Fibroblast of lung (primary cell): Measurements from ENCODE around the gene LMO3. TPM values are rescaled to one million over a fixed set of nuclear protein-coding genes. Genes with fewer than 3 reads are reported as not detected.

Experiments
- DNase-seq, 2 donors: peaks; one replicate each; pipeline versions ENCODE4 v3.0.0 to v3.0.0-alpha.2; 2010; ENCODE audit warnings: low read depth in 2 of 2
- H2AFZ ChIP-seq: 2 replicates; pipeline ENCODE4 v1.5.1; 2012; ENCODE audit warnings: low read length, control low read depth, inconsistent platforms
- H3K27ac ChIP-seq: 2 replicates; pipeline ENCODE4 v1.5.1; 2011; ENCODE audit warnings: low read length, control low read depth; ENCODE audit not compliant: insufficient read depth
- H3K27me3 ChIP-seq: 2 replicates; pipeline ENCODE4 v1.5.1; 2011; ENCODE audit warnings: mild to moderate bottlenecking, low read length; ENCODE audit not compliant: control insufficient read depth, insufficient read depth
- H3K36me3 ChIP-seq: 2 replicates; pipeline ENCODE4 v1.5.1; 2011; ENCODE audit warnings: low read length; ENCODE audit not compliant: control insufficient read depth, insufficient read depth
- H3K4me1 ChIP-seq: 2 replicates; pipeline ENCODE4 v1.5.1; 2011; ENCODE audit warnings: low read length; ENCODE audit not compliant: control insufficient read depth, insufficient read depth; ENCODE audit errors: extremely low read depth
- H3K4me2 ChIP-seq: 2 replicates; pipeline ENCODE4 v1.5.1; 2011; ENCODE audit warnings: low read length, control low read depth; ENCODE audit not compliant: insufficient read depth; ENCODE audit errors: extremely low read depth
- H3K4me3 ChIP-seq, 4 experiments: fragments of 200-600 bp in 1 of 4; sonication (generic) in 1 of 4; replicated peaks in 1 of 4; 2 replicates each; pipeline ENCODE4 v1.5.1; 2011 to 2016; ENCODE audit warnings: low read length in 4 of 4, low read depth in 3 of 4, mild to moderate bottlenecking in 3 of 4, control low read depth in 2 of 4, inconsistent platforms in 1 of 4, mixed read lengths in 1 of 4; ENCODE audit not compliant: insufficient read depth in 1 of 4; ENCODE audit errors: control extremely low read depth in 1 of 4
- H3K79me2 ChIP-seq: 2 replicates; pipeline ENCODE4 v1.5.1; 2012; ENCODE audit warnings: mild to moderate bottlenecking, low read length, inconsistent platforms; ENCODE audit not compliant: control insufficient read depth, insufficient read depth
- H3K9ac ChIP-seq: 2 replicates; pipeline ENCODE4 v1.5.1; 2011; ENCODE audit warnings: mild to moderate bottlenecking, low read length, control low read depth; ENCODE audit not compliant: insufficient read depth
- H3K9me3 ChIP-seq: 2 replicates; pipeline ENCODE4 v1.5.1; 2012; ENCODE audit warnings: low read depth, low read length; ENCODE audit not compliant: control insufficient read depth, insufficient read depth
- H4K20me1 ChIP-seq: 2 replicates; pipeline ENCODE4 v1.5.1; 2011; ENCODE audit warnings: low read length; ENCODE audit not compliant: control insufficient read depth, insufficient read depth; ENCODE audit errors: extremely low read depth
- EZH2 ChIP-seq: IDR thresholded peaks from 2 replicates; pipeline ENCODE4 v1.5.1; 2012; ENCODE audit warnings: low read length, control low read depth, mild to moderate bottlenecking; ENCODE audit errors: missing control alignments
- polyA minus RNA-seq: library from RNA; depleted of rRNA, polyadenylated mRNA; stranded (reverse); fragments of >200 nt; gene quantifications from 2 replicates; pipeline ENCODE4 v1.2.3, GENCODE V29; 2011; ENCODE audit warnings: low replicate concordance
- polyA plus RNA-seq, 2 donors: library from polyadenylated mRNA; depleted of rRNA in 1 of 2; stranded (reverse) in 1 of 2; unstranded in 1 of 2; fragments of >200 nt; gene quantifications; 2 replicates each; pipeline ENCODE4 v1.2.1, GENCODE V29; 2011 to 2012; ENCODE audit warnings: missing spikeins in 1 of 2
- total RNA-seq: library from RNA; depleted of rRNA; stranded (reverse); fragments of >200 nt; gene quantifications from 2 replicates; pipeline ENCODE4 v1.2.1, GENCODE V29; 2014
- TF ChIP-seq, protein P1 (sequence below), 2 donors: IDR thresholded peaks in 1 of 2; conservative IDR thresholded peaks in 1 of 2; 1 replicate in 1 of 2; 2 replicates in 1 of 2; pipeline ENCODE4 v1.5.1; 2011 to 2012; ENCODE audit warnings: low read length in 2 of 2, control low read depth in 1 of 2, inconsistent platforms in 1 of 2, low read depth in 1 of 2, mild to moderate bottlenecking in 1 of 2

The LMO3 gene
- under 0.01 and 0.50 TPM in 2 replicates for total RNA-seq
- polyA plus RNA-seq: 0.12 and 0.15 TPM in 2 replicates
- polyA plus RNA-seq (2012): 0.13 and 0.18 TPM in 2 replicates
- polyA minus RNA-seq: not detected in 2 replicates

GRCh38 chr12:16606117-16606200 lies at the start of gene LMO3:
LMO3 (minus strand) TSS chr12:16606162; CDS start chr12:16600860, 5,302 bp downstream.
- H3K9me3 ChIP-seq: no peaks in the 10 kb centered on the region
- no peak for DNase-seq
- no peaks in the 10 kb centered on the region for H4K20me1 ChIP-seq
- H3K79me2 ChIP-seq: no peaks in the 10 kb centered on the region
- H2AFZ ChIP-seq: peak within 1 kb of the TSS; percentile 59
- H3K4me3 ChIP-seq: peak within 1 kb of the TSS; percentile 45 to 70 (median 53)
- no peak within 1 kb of the TSS for H3K9ac ChIP-seq
- no peaks in the 10 kb centered on the region for H3K4me1 ChIP-seq
- H3K27ac ChIP-seq: no peak within 1 kb of the TSS
- peaks cover 3% of the 10 kb centered on the region for H3K27me3 ChIP-seq
- no peaks in the 10 kb centered on the region for H3K36me3 ChIP-seq
- peak within 1 kb of the TSS; percentile 80 for H3K4me2 ChIP-seq
- no peak for TF ChIP-seq EZH2
- TF ChIP-seq, protein P1, sequence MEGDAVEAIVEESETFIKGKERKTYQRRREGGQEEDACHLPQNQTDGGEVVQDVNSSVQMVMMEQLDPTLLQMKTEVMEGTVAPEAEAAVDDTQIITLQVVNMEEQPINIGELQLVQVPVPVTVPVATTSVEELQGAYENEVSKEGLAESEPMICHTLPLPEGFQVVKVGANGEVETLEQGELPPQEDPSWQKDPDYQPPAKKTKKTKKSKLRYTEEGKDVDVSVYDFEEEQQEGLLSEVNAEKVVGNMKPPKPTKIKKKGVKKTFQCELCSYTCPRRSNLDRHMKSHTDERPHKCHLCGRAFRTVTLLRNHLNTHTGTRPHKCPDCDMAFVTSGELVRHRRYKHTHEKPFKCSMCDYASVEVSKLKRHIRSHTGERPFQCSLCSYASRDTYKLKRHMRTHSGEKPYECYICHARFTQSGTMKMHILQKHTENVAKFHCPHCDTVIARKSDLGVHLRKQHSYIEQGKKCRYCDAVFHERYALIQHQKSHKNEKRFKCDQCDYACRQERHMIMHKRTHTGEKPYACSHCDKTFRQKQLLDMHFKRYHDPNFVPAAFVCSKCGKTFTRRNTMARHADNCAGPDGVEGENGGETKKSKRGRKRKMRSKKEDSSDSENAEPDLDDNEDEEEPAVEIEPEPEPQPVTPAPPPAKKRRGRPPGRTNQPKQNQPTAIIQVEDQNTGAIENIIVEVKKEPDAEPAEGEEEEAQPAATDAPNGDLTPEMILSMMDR (conservative IDR thresholded peaks at IDR 0.05 in 1 of 2, IDR thresholded peaks at IDR 0.05 in 1 of 2; ENCODE audit: low read depth in 1 of 2, low read length in 2 of 2): no peak

DNA sequence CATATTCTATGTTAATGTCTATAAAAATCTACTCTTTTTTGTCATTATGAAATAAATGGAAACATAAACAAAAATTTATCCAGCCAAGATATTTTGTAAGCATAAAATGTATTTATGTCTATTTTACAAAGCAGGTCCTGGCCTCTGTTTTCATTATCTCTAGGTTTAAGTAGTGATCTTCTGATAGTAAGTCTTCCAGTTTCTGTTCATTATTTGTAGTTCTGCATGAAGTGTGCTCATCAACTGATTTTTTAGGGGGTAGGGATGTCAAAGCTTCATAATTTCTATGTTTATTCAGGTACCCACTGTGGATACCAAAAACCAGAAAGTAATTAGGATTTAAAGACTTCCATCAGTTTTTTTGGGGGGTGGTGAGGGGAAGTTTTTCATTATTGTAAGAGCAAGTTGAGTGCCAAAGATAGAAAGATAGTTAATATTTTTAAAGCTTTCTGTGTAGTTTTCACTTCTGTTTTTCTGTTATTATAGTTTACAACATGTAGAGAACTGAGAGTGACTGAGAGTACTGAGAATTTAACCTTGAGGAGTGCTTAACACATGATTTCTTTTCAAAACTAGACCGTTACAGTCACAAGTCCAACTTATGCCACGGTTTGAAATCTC lies 30.6 kb upstream of the LMO3 start:
- Histone ChIP-seq H3K4me1 (no peaks in the 10 kb centered on the region), H3K9ac (no peak overlapping the region), H3K9me3 (no peaks in the 10 kb centered on the region), H3K79me2 (no peaks in the 10 kb centered on the region), H3K4me2 (no peak overlapping the region), H2AFZ (no peak overlapping the region), H3K27me3 (no peaks in the 10 kb centered on the region), H3K27ac (no peak overlapping the region), H4K20me1 (no peaks in the 10 kb centered on the region), H3K36me3 (no peaks in the 10 kb centered on the region), H3K4me3 (no peak overlapping the region)
- TF ChIP-seq, protein P1 (conservative IDR thresholded peaks at IDR 0.05 in 1 of 2, IDR thresholded peaks at IDR 0.05 in 1 of 2; ENCODE audit: low read depth in 1 of 2, low read length in 2 of 2): no peak
- TF ChIP-seq EZH2: no peak
- no peak for DNase-seq

- TF ChIP-seq, protein P1 (conservative IDR thresholded peaks at IDR 0.05 in 1 of 2, IDR thresholded peaks at IDR 0.05 in 1 of 2; ENCODE audit: low read depth in 1 of 2, low read length in 2 of 2): no peak
- no peak for TF ChIP-seq EZH2
- H3K27ac ChIP-seq: no peak overlapping the region
- no peaks in the 10 kb centered on the region for H3K27me3 ChIP-seq
- no peak overlapping the region for H3K9ac ChIP-seq
- DNase-seq: no peak
- H3K36me3 ChIP-seq: no peaks in the 10 kb centered on the region
- H3K79me2 ChIP-seq: no peaks in the 10 kb centered on the region
- no peak overlapping the region for H2AFZ ChIP-seq
- H3K4me2 ChIP-seq: no peak overlapping the region
- no peaks in the 10 kb centered on the region for H4K20me1 ChIP-seq
- H3K4me3 ChIP-seq: no peak overlapping the region
- no peaks in the 10 kb centered on the region for H3K4me1 ChIP-seq
- H3K9me3 ChIP-seq: no peaks in the 10 kb centered on the region
These were observed 28.8 kb upstream of the LMO3 start for GRCh38 chr12:16634786-16635185.
